Transverse colon (tissue), 3 donors: ENCODE results near the gene IL19.
A peak's percentile ranks its signal among the peaks of the same experiment; 100 is the strongest.

Experiments
- POLR2A ChIP-seq: fragments of 450-650 bp; IDR thresholded peaks from one replicate; pipeline ENCODE4 v1.6.1; 2016; ENCODE audit warnings: antibody characterized with exemption, mild to moderate bottlenecking, moderate library complexity
- TF ChIP-seq, protein P1 (sequence below), 5 experiments: fragments of 200-600 bp in 3 of 5; fragments of 450-650 bp in 2 of 5; sonication (generic) in 3 of 5; IDR thresholded peaks; 1 replicate in 2 of 5; 2 replicates in 3 of 5; pipeline ENCODE4 v1.5.1; 2016 to 2017; ENCODE audit warnings: antibody characterized with exemption in 5 of 5, inconsistent platforms in 3 of 5, mild to moderate bottlenecking in 2 of 5, moderate library complexity in 1 of 5

DNA sequence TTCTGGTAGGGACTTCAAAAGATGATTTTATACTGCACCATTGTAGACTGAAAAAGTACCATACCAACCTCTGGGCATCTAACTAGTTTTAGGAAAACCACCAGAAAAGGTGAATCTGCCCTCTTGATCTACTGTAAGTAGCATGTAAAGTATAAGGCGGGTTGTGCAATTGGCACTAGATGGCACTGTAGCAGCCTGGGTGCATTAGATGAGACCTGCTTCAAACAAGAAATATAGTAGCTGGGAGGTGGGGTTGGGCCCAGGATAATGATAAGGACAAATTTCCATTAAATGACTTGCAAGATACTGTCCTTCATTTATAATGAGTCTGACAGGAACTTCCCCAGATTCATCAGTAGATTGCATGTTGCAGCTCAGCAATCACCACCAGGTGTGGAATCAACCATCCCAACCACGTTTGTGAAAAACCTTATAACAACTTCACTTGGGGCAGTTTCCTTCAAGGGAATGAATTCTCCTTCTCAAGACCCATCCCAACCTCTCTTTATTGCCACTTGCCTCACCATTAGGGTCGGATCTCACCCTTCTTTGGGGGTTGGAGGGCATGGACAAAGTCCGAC is 39.0 kb downstream of the IL19 start:
- TF ChIP-seq, protein P1, sequence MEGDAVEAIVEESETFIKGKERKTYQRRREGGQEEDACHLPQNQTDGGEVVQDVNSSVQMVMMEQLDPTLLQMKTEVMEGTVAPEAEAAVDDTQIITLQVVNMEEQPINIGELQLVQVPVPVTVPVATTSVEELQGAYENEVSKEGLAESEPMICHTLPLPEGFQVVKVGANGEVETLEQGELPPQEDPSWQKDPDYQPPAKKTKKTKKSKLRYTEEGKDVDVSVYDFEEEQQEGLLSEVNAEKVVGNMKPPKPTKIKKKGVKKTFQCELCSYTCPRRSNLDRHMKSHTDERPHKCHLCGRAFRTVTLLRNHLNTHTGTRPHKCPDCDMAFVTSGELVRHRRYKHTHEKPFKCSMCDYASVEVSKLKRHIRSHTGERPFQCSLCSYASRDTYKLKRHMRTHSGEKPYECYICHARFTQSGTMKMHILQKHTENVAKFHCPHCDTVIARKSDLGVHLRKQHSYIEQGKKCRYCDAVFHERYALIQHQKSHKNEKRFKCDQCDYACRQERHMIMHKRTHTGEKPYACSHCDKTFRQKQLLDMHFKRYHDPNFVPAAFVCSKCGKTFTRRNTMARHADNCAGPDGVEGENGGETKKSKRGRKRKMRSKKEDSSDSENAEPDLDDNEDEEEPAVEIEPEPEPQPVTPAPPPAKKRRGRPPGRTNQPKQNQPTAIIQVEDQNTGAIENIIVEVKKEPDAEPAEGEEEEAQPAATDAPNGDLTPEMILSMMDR (IDR thresholded peaks at IDR 0.05), result peak in 3 of 5 experiments; percentile 25 to 36 (median 33)
- TF ChIP-seq POLR2A, result no peak
